Amniotic stem cell (primary cell): Measurements from ENCODE around the gene MAPKAPK3.

Source experiments
- DNase-seq: peaks from one replicate; lab custom pipeline; 2025; lab: John Stamatoyannopoulos, UW

Gene MAPKAPK3

DNA sequence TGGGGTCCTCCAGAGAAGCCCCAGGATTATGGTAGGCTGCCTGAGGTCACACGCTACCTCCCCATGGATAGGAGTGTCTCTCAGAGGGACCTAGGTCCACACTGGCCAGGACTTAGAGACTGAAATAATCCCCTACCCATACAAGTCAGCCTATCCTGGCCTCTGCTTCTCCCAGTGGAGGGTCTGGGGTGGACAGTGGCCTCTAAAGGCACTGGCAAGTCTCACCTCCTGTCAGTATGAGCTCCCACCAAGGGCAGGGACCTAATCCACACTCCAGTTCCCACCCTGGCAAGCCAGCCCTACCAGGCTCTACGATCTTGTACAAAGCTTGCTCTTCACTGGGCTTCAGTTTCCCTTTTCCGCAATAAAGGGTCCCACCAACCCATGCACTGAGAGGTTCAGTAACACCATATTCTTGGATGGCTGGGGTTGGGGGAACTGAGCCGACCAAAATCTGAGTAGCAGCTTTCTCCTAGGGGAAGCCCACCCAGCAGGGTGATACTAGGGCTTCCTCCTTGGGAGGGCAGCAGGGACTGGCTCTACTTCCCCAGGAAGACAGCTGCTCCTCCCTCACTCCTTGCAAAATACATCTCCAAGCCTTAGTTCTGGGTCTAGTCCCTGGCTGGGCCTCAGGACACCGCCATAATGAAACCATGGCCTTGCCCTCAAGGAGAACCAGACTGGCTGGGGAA, 7.7 kb upstream of the MAPKAPK3 start:
- no peak for DNase-seq

DNA sequence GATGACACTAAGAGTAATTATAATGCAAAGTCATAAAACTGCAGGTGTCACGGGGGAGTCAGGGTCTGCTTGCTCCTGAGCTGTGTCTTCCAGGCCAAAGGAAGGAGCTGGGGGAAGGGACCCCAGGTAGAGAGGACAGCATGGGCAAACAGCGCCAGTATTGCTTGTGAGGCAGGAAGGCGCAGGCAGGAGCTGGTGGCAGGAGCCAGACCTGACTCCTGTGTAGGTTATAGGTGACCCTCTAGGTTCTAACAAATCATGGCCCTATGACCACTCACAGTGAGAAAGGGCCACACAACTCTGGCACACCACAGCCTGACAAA, 7.2 kb upstream of the MAPKAPK3 start:
- no peak for DNase-seq

DNA sequence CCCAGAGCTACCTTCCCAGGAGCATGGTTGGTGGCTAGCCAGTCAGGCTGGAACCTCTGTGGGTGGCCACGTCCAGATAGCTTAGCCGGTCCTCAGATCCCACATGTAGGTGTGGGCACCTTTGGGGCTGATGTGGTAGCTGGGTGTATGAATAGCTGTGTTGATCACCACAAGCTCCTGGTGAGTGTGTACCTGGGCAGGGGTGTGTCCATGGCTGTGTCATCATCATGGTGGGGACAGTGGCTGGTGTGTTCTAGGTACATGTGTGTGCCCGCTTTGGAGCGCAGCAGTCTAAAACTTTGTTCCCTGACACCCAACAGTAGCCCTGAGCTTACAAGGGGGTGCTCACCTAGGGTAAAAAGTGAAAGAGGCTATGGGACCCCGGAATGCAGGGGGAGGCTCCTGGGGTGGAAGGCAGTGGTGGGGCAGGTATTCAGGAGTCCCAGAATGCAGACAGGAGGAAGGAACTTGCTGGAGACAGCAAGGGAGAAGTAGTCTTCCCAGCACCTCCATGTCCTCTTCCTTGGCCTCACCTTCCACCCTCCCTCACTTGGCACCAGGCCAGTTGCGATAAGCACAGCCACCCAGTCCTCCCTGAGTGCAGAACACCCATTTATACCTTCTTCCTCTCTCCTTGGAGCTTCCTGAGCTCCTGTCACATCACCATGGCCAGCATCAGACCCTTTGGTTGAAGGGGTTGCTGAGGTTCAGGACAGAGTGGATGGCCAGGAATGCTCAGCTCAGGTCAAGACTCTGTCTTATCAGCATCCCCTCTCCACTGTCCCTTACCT, 6.6 kb upstream of the MAPKAPK3 start:
- no peak for DNase-seq

DNA sequence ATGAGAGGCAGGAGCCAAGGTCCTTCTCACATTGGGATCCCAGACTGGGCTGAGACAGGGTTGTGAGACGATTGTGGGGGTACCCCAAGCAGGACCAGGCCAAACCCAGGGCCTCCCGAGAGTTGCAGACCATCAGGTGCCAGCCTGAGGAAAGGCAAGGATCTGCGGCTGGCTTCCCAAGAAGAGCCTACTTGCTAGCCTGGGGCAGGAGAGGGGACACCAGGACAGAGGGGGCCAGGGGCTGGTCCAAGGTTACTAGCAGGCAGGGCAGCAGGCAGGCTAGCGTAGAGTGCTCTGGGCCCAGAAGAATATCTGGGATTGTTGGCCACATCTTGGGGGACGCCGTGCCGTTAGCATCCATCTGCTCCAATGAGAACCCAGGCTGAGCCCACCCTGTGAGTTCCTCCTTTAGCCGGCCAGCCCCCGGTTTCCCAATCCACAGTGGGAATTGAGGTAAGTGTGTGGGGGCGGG, 5.9 kb upstream of the MAPKAPK3 start:
- DNase-seq = no peak

DNA sequence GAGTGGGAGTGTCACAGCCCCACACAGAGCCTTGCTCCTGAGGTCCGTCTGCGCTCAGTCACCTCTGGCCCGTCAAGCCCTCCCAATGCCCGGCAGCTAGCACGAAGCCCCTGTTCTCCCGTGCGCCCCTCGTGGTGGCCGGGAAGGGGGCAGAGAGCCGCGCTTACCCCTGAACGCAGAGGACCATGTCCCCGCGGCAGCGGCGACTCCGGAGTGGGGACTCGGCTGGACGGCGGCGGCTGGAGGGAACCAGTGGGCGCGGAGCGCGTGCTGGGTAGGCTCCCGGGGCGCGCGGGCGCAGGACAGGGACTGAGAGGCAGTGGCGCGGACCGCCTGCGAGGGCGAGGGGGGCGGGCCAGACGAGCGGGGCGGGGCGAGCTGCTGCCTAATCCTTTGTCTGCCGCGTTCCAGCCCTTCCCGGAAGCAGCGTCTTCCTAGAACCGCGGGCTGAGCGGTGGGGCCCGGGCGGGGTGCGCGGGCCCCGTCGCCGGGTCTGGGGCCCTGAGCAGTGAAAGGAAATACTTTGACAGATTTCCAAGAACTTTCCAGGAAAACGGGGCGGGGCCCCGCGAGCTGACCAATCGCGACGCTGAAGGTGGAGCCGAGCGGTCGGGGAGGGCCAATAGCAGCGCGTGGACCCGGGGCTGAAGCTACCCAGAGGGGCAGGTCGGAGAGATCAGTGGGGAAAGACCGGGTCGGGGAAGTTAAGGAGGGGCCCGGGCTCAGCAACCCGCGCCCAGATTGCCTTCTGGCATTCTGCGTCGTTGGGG, 5.3 kb upstream of the MAPKAPK3 start, which contains the start of gene CISH:
Gene CISH (minus strand): TSS at position 311 of the 770 bp plus-strand sequence. CDS start 124 bp downstream, at position 187.
- DNase-seq = peak; percentile 66

DNA sequence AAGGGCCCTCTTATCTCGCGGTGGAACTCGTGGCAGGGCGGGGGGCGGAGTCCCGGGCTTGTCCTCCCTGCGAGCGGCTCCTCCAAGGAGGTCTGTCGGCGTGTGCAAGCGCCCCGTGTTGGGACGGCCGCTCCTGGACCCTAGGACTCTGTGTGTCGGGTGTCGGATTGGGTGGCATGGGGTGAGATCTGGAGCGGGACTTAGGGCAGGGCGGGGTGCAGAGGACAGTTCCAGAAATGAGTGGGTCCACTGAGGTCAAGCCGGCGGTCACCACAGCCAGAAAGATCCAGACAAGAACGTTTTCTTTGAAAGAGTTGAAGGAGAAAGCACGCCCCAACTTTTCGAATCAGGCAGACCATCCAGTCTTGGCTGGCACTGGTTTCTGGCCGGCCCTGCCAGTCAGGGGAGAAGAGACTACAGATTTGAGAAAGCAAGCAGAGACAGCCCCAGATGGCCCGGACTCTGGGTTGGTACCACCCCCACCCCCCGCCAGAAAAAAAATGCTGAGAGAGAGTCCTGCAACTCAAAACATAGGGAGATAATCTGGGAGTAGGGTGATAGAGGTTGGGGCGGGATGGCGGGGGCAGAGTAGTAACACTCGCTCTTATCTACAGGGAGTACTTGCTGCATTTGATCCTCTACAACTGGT, 4.6 kb upstream of the MAPKAPK3 start:
- DNase-seq = no peak

DNA sequence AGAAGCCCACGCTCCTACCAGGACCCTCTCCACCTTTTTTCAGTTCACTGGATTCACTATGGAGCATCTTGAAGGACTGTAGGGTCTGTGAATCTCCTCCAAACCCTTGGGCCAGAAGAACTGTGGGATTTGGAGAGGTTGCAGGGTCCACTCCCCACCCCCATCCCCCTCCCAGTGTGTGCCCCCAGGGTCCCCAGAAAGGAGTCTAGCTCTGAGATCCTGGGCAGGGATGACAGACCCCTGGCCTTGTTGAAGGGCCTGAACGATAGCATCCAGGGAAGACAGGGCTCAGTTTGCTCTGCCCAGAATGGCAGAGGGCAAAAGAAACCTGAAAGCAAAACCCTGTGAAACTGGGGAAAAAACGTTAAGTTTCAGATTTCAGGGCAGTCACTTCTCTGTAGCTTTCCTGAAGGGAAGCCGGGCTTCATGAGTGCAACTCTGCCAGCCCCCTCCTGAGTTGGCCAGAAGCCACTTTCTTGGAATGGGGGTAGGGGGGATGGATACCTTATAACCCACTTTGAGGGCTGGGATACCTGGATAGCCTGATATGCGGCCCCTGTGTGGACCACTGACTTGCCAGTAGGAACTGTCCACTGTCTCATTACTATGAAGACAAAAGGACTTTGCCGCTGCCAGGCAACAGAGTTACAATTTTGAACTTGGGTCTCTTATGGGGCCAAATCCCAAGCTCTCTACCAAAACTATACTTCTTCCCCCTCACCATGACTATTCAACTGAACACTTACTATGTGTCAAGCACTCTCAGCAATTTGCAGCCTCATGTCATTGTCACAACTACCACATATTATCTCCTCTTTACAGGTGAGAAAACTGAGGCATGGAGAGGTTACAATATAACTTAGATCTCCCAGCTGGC, 3.7 kb upstream of the MAPKAPK3 start:
- DNase-seq = no peak

DNA sequence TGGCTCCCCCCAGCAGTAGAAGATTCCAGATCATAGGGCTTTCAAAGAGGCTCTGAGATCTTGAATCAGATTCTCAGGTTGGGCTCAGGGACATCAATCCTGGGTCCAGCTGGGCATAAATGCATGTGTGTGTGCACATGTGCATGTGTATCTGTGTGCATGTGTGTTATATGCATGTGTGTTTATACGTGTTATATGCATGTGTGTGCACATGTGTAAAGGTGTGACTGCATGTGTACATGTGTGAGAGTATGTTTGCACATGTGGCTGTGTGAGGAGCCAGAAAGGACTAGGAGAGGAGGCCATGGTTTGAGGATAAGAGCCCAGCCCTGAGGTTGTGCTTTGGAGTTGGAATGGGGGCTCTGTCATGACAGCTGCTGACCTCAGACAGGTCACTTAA, 1.8 kb upstream of the MAPKAPK3 start:
- DNase-seq = no peak

DNA sequence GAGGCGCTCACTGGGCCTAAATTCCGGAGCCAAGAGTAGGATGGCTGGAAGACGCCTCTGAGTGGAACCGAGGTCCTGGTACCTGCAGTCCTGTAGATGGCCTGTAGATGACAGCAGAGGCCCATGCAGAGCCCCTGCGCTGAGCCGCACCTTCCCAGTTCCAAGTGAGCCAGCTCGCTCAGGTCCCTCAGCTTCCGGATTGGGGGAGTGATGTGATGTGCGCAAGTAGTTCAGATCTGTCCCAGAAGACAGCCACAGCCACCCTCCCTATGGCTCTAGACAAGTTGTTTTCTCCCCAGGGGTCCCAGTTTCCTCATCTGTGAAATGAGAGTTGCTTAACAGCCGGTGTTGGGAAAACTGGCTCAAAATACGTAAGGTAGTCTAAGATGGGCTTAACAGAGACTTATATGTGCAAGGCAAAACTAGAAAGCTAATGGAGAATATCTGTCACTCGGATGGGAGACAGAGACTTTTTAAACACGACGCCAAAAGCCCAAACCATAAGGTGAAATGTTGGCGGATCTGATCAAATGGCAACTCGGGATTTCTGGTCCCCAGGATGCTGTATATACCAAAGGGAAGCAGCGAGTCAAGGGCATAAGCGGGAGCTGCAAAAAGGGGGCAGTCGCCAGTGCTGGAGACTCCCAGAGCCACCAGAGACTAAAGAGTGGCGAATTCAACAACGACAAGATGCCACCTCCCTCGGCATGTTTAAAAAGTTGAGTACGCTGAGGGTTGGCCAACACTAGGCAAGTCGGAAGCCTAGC, 765 bp upstream of the MAPKAPK3 start:
- DNase-seq = peak; percentile 64

DNA sequence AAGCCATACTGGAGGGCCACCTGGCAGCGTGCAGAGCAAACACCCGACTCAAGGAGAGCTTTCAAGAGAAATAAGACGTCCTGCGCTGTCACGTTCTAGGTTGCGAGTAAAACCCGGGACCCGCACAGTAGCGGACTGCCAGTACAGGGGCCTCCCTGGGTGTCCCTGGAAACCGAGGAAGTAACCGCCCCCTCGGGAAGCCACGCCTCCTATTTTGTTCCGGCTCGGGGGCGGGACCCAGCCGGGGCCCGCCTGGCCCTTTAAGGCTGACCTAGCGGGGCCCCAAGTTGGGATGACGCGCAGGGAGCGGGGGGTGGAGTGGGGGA, 218 bp upstream of the MAPKAPK3 start:
- peak; percentile 91 for DNase-seq

DNA sequence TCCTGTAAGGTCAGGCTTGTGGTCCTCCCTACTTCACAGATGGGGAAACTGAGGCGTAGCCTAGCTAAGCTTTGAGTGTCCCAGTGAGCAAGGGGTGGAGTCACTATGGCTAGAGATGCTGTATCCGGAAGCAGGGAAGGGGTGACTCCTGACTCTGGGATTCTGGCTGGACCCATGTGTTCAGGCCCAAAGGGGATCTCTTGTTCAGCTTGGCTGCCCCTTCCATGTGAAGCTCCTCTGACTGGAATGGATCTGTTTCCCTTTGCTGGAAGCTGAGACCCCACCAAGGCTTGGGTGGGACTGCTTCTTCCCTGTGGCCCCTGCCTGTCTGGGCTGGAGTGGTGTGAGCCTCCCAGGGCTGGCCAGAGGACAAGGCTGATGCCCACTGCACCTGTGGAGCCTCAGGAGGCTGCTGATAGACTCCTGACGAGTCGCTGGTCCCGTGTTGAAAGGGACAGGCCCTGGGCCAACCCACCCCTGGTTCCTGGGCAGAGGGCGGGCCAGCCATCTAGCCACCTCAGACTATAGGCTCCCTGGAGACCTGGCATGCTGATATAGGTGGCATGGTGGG, 1.0 kb downstream of the MAPKAPK3 start:
- DNase-seq = no peak

DNA sequence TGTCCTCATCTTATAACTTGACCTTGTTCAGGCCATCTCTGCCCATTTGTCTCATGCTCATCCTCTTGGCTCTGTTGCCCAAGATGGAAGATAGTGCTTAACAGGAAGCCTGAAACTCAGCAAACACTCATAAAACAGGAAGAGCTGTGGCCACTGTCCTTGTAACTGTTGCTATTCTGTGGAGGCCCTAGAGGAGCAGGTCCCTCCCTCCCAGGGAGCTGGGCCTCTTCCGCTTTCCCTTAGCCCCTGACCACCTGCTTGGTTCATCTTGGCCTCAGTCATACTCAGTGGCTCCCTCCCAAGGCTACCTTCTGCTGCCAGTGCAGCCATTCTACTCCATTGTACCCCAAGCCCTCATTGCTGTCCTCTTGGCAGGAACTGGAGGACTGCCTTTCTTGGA, 3.5 kb downstream of the MAPKAPK3 start:
- DNase-seq = no peak

DNA sequence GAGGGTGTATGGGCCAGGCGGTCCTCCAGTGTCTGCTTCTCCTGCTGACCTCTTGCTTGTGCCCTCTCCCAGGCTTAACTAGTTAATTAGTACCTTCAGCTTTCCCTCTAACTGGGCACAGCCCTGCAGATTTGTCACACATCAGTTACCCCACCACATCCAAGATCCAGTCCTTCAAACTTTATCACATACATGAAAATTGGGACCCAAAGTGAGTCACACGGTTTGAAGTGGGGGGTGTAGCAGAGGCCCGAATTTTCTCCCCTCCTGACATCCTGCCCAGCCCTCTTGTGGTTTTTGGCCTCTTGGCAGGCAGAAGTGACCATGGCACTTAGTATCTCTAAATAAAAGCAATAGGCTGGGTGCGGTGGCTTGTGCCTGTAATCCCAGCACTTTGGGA, 3.9 kb downstream of the MAPKAPK3 start:
- no peak for DNase-seq

DNA sequence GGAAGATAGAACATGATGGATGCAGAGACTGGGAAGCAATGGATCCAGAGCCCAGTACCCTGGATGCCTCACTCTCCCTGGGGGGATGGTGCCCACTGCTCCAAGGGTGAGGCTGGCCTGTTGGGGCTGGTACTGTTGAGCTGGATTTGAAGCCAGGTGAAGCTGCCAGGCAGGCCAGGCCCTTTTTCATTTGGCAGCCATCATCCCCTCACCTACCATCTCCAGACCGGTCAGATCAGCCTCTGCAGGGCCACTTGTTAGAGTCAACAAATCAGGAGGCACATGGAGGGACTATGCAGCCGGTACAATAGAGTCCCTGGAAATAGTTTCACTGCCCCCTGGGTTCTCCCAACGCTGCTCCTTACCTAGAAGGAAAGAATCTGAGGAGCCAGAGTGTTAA, 5.9 kb downstream of the MAPKAPK3 start:
- DNase-seq = no peak

DNA sequence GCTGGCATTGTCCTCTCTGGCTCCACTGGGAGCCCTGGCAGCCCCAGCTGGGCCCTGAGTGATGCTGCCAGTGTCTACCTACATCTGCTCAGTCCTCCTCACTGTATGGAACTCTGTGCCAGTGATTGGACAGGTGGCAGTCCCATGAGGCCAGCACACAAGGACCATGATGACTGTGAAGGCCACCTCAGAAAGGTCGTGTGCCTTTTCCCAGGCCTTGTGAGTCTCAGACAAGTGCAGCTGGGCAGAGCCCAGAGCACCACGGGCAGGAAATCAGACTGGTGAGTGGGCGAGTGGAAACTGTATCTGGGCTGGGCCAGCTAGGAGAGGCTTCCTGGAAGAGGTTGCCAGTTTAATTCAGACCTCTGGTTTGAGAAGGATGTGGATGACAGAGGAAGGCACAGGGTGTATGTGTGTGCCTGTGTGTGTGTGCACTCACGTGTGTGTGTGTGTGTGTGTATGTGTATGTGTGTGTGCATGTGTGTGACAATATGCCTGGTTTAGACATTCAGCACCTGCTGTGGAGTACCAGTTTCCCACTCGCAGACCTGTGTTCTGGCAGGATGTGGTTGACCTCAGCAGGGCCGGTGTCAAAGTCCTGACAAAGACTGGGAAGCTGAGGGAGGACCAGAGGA, 7.0 kb downstream of the MAPKAPK3 start:
- DNase-seq = no peak

DNA sequence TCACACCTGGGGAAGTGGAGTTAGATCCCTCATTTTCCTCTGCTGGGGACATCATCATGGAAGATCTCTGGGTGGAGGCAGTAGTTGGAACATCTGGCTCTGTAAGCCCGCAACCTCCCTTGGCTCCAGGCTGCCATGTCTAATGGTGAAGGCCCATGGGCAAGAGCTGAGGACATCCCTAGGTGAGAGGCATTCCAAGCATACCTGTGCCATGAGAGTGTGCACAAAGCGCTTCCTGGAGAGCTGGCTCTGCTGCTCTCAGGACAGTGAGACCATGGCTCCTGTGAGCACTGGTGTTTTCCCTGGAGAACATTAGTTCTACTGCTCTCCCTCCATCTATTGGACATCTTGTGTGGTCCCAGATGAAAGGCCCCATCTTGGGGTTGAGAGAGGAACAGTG, 7.7 kb downstream of the MAPKAPK3 start:
- DNase-seq = no peak

DNA sequence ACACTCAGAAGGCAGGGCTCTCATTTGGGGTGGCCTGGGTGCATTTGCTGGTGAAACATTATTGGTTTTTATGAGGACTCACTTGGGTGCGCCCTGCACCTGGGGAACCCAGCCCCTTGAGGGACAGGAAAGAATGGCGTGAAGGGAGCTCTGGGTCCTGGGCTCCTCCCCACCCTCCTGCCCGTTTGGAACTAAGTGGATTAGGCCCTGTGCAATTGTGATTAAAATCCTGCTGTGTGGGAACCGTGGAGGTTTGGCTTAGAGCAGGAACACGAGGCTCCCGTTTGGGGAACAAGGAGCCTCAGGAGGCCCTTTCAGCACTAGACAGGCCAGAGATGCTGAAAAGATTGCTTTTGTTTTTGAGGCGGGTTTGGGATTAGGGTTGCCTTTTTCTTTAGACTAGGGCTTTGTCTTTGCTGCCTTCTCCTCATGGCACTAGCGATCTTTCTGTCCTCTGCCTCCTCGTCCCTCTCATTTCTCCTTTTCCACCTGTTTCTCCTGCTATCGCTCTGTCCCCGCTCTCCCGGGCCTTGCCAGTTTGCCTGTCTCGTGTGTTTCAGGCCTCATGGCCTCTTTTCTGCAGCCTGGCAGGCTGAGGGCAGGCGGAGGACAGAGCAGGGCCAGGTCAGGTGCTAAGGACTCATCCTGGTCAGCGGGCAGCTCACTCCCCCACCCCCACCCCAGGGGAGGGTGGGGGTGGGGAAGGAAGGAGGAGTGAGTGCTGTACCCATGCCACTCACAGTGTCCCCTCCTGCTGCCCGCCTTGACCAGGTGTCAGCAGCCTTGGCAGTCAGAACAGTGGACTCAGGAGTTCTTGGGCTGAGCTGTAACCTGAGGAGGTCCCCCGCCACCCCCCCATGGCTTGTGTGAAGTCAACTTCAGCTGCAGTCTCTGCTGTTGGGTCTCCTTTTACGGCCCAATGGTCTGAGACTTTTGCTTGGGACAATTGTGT, 8.6 kb downstream of the MAPKAPK3 start:
- no peak for DNase-seq

DNA sequence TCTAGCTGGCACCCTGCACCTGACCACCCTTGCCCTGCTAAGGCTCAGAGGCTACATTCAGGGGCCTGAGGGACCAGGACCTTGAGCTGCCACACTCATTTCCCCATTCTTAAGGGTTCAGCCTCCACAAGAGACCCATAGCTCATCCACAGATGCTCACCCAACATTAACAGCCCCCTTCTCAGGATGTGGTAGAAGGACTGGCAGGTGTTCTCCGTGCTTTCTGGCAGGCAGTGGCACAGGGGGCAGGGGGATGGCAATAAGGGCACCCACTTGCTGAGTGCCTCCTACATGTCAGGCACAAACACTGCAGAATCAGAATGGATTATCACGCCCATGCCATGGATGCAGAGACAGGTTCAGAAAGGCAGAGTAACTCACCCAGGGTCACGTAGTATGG, 9.4 kb downstream of the MAPKAPK3 start:
- DNase-seq = no peak
